Osteoblast (primary cell): Measurements from ENCODE around the gene PSMA5. TPM values are rescaled to one million over a fixed set of nuclear protein-coding genes. Genes with fewer than 3 reads are reported as not detected.

Experiments used
- DNase-seq: peaks from one replicate; pipeline ENCODE4 v3.0.0; 2011; ENCODE audit warnings: low spot score, mixed read lengths; ENCODE audit not compliant: insufficient read length; ENCODE audit errors: missing footprints
- H2AFZ ChIP-seq: 2 replicates; pipeline ENCODE4 v1.6.0; 2011; ENCODE audit warnings: mild to moderate bottlenecking, low read length
- H3K27ac ChIP-seq: 2 replicates; pipeline ENCODE4 v1.5.1; 2011; ENCODE audit warnings: mild to moderate bottlenecking, low read depth, low read length, moderate library complexity
- H3K27me3 ChIP-seq: 2 replicates; pipeline ENCODE4 v1.6.0; 2012; ENCODE audit warnings: mild to moderate bottlenecking, control low read depth, inconsistent platforms, low read length, moderate library complexity; ENCODE audit not compliant: insufficient read depth
- H3K36me3 ChIP-seq: 2 replicates; pipeline ENCODE4 v1.5.1; 2011; ENCODE audit warnings: mild to moderate bottlenecking, low read length, control low read depth, moderate library complexity; ENCODE audit not compliant: insufficient read depth
- H3K4me1 ChIP-seq: 2 replicates; pipeline ENCODE4 v1.5.1; 2011; ENCODE audit warnings: mild to moderate bottlenecking, low read length, control low read depth, moderate library complexity; ENCODE audit not compliant: insufficient read depth
- H3K4me2 ChIP-seq: 2 replicates; pipeline ENCODE4 v1.6.0; 2011; ENCODE audit warnings: mild to moderate bottlenecking, low read length; ENCODE audit not compliant: insufficient read depth
- H3K4me3 ChIP-seq: fragments of 200-600 bp; sonication (generic); 3 replicates; pipeline ENCODE4 v1.5.1; 2012; ENCODE audit warnings: mild to moderate bottlenecking, low read length, inconsistent platforms; ENCODE audit not compliant: insufficient read depth
- H3K79me2 ChIP-seq: 2 replicates; pipeline ENCODE4 v1.6.0; 2012; ENCODE audit warnings: mild to moderate bottlenecking, low read length, control low read depth, inconsistent platforms; ENCODE audit not compliant: insufficient read depth
- H3K9me3 ChIP-seq: 2 replicates; pipeline ENCODE4 v1.5.1; 2011; ENCODE audit warnings: low read depth, low read length, control low read depth
- H4K20me1 ChIP-seq: 2 replicates; pipeline ENCODE4 v1.6.0; 2012; ENCODE audit warnings: mild to moderate bottlenecking, low read length, control low read depth; ENCODE audit not compliant: insufficient read depth
- CTCF ChIP-seq: IDR thresholded peaks from 2 replicates; pipeline ENCODE4 v1.5.1; 2011; ENCODE audit warnings: mild to moderate bottlenecking, low read depth, low read length, moderate library complexity; ENCODE audit errors: extremely low read depth
- total RNA-seq: library from RNA; depleted of rRNA; stranded (reverse); fragments of >200 nt; gene quantifications from 2 replicates; pipeline ENCODE4 v1.2.3, GENCODE V29; 2012

PSMA5 gene
- total RNA-seq, 1 donor: 45.6 TPM

GRCh38 chr1:109350182-109350581 lies 76.1 kb downstream of the PSMA5 start:
- no peak overlapping the region for H2AFZ ChIP-seq
- H3K4me3 ChIP-seq: no peak overlapping the region
- TF ChIP-seq CTCF: no peak
- H3K4me2 ChIP-seq: no peak overlapping the region
- H3K9me3 ChIP-seq: no peaks in the 10 kb centered on the region
- peaks cover 11% of the 10 kb centered on the region for H3K36me3 ChIP-seq
- no peak overlapping the region for H3K27ac ChIP-seq
- no peaks in the 10 kb centered on the region for H3K27me3 ChIP-seq
- H4K20me1 ChIP-seq: no peaks in the 10 kb centered on the region
- DNase-seq: no peak
- H3K4me1 ChIP-seq: no peaks in the 10 kb centered on the region
- no peaks in the 10 kb centered on the region for H3K79me2 ChIP-seq

Other genes starting within 250 kb of the PSMA5 start
- 361 and 392 TPM in 2 replicates for gene SARS1, start 212.5 kb downstream of the PSMA5 start, total RNA-seq
- 1.4 and 1.5 TPM in 2 replicates for gene CELSR2, start 176.9 kb downstream of the PSMA5 start, total RNA-seq
- gene PSRC1, start 143.3 kb downstream of the PSMA5 start, total RNA-seq: 5.4 and 5.9 TPM in 2 replicates
- not detected in 2 replicates for gene MYBPHL, start 119.4 kb downstream of the PSMA5 start, total RNA-seq
- gene SORT1, start 28.5 kb downstream of the PSMA5 start, total RNA-seq: 45.1 and 48.5 TPM in 2 replicates
- gene SYPL2, start 40.1 kb upstream of the PSMA5 start, total RNA-seq: 0.88 and 1.8 TPM in 2 replicates
- 1.8 and 3.5 TPM in 2 replicates for gene ATXN7L2, start 57.5 kb upstream of the PSMA5 start, total RNA-seq
- 6.5 and 10.5 TPM in 2 replicates for gene CYB561D1, start 67.6 kb upstream of the PSMA5 start, total RNA-seq
- gene AMIGO1, start 83.3 kb upstream of the PSMA5 start, total RNA-seq: 2.1 and 2.5 TPM in 2 replicates
- not detected in 2 replicates for gene GPR61, start 113.4 kb upstream of the PSMA5 start, total RNA-seq
- 14.1 and 15.0 TPM in 2 replicates for gene GNAI3, start 122.2 kb upstream of the PSMA5 start, total RNA-seq
- gene GNAT2, start 193.2 kb upstream of the PSMA5 start, total RNA-seq: 0.29 and 0.72 TPM in 2 replicates
- 55.4 and 59.4 TPM in 2 replicates for gene AMPD2, start 193.4 kb upstream of the PSMA5 start, total RNA-seq
- 9.4 and 13.8 TPM in 2 replicates for gene GSTM4, start 229.7 kb upstream of the PSMA5 start, total RNA-seq
- 14.8 and 16.2 TPM in 2 replicates for gene GSTM2, start 241.6 kb upstream of the PSMA5 start, total RNA-seq